ENCODE measurements around the gene SMNDC1.
"Not testable (repeated sequence)": the region's sequence is repeated elsewhere in the genome, so short reads cannot be mapped to it uniquely, and the experiment has no call there.

Gene SMNDC1

GRCh38 chr10:110252151-110252550 is 52.6 kb downstream of the SMNDC1 start:
- H3K9me3 ChIP-seq (ENCODE audit: control insufficient read depth, low read length): no peaks in the 10 kb centered on the region
- H3K4me1 ChIP-seq (ENCODE audit: control insufficient read depth, insufficient read depth, low read length, poor library complexity, severe bottlenecking): no peaks in the 10 kb centered on the region
- H3K27ac ChIP-seq (ENCODE audit: low read depth, low read length, severe bottlenecking): no peak overlapping the region
- 81 to 93% methylated on average over 1 of the region's 1 CpG for WGBS, 2 experiments (ENCODE audit: insufficient coverage in 2 of 2)
- H3K36me3 ChIP-seq (ENCODE audit: control insufficient read depth, insufficient read depth, low read length): peaks cover 3% of the 10 kb centered on the region
- H3K4me3 ChIP-seq (ENCODE audit: extremely low read depth, insufficient read depth, low read length, poor library complexity, severe bottlenecking): no peak overlapping the region

DNA sequence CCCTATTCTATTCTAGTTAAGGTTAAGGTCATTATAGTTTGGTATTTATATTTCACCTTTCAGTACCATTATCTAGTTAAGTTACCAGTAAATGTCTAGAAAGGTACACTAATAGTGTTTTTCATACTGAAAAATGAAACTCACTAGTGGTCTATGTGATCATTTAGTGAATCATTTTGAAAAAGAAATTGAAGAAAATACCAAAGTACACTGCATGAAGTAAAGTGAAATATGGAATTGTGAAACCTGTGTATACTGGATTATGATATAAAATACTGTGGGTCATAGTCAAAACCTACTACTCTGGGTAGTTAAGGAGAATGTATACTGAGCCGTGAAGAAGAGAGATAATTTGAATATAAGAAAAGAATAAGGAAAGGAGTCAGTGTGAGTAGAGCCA is 53.3 kb downstream of the SMNDC1 start:
- WGBS, 2 experiments (ENCODE audit: insufficient coverage in 2 of 2): 92 to 100% methylated on average over 1 of the region's 1 CpG

GRCh38 chr10:110249489-110249888 is 55.2 kb downstream of the SMNDC1 start:
- not testable (repeated sequence) for H3K9me3 ChIP-seq (ENCODE audit: control insufficient read depth, low read length); H3K4me3 ChIP-seq (ENCODE audit: extremely low read depth, insufficient read depth, low read length, poor library complexity, severe bottlenecking); H3K27ac ChIP-seq (ENCODE audit: low read depth, low read length, severe bottlenecking); H3K4me1 ChIP-seq (ENCODE audit: control insufficient read depth, insufficient read depth, low read length, poor library complexity, severe bottlenecking); H3K36me3 ChIP-seq (ENCODE audit: control insufficient read depth, insufficient read depth, low read length)
- WGBS, 2 experiments (ENCODE audit: insufficient coverage in 2 of 2): no CpG with 5 or more reads among the region's 1 CpG

More for the DNA sequence above, 53.3 kb downstream of the SMNDC1 start:
- H3K4me1 ChIP-seq (ENCODE audit: control insufficient read depth, insufficient read depth, low read length, poor library complexity, severe bottlenecking); H3K9me3 ChIP-seq (ENCODE audit: control insufficient read depth, low read length); H3K36me3 ChIP-seq (ENCODE audit: control insufficient read depth, insufficient read depth, low read length); H3K4me3 ChIP-seq (ENCODE audit: extremely low read depth, insufficient read depth, low read length, poor library complexity, severe bottlenecking); H3K27ac ChIP-seq (ENCODE audit: low read depth, low read length, severe bottlenecking): not testable (repeated sequence)

DNA sequence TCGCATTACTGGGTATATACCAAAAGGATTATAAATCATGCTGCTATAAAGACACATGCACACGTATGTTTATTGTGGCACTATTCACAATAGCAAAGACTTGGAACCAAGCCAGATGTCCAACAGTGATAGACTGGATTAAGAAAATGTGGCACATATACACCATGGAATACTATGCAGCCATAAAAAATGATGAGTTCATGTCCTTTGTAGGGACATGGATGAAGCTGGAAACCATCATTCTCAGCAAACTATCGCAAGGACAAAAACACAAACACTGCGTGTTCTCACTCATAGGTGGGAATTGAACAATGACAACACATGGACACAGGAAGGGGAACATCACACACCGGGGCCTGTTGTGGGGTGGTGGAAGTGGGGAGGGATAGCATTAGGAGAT is 56.9 kb downstream of the SMNDC1 start:
- not testable (repeated sequence) for H3K36me3 ChIP-seq (ENCODE audit: control insufficient read depth, insufficient read depth, low read length); H3K4me1 ChIP-seq (ENCODE audit: control insufficient read depth, insufficient read depth, low read length, poor library complexity, severe bottlenecking); H3K27ac ChIP-seq (ENCODE audit: low read depth, low read length, severe bottlenecking); H3K4me3 ChIP-seq (ENCODE audit: extremely low read depth, insufficient read depth, low read length, poor library complexity, severe bottlenecking); H3K9me3 ChIP-seq (ENCODE audit: control insufficient read depth, low read length)
- 80% methylated on average over 1 of the region's 5 CpGs; no CpG with 5 or more reads in 1 of the 2 experiments for WGBS, 2 experiments (ENCODE audit: insufficient coverage in 2 of 2)

DNA sequence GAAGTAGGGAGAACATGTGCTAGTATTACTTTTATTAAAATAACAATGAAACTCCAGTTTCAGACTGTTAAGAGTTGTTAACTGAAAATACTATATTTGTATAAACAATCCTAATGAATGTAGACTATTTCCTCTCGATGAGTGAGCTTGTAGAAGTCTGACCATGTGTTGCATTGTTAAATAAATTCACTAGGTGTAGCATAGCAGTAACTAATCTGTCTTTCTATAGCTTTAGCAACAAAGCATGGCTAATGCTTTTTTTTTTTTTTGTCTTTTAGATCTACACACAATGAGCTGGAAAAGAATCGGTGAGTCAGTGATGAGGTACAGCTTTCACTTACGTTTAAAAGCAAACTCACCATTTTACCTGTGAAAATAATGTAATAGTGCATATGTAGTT is 60.2 kb downstream of the SMNDC1 start:
- Histone ChIP-seq H3K4me1 (ENCODE audit: control insufficient read depth, insufficient read depth, low read length, poor library complexity, severe bottlenecking) (no peaks in the 10 kb centered on the region), H3K9me3 (ENCODE audit: control insufficient read depth, low read length) (no peaks in the 10 kb centered on the region), H3K4me3 (ENCODE audit: extremely low read depth, insufficient read depth, low read length, poor library complexity, severe bottlenecking) (no peak overlapping the region), H3K27ac (ENCODE audit: low read depth, low read length, severe bottlenecking) (no peak overlapping the region), H3K36me3 (ENCODE audit: control insufficient read depth, insufficient read depth, low read length) (peaks cover 7% of the 10 kb centered on the region)
- no CpG with 5 or more reads among the region's 3 CpGs for WGBS, 2 experiments (ENCODE audit: insufficient coverage in 2 of 2)

GRCh38 chr10:110242511-110242910 is 62.2 kb downstream of the SMNDC1 start:
- H3K9me3 ChIP-seq (ENCODE audit: control insufficient read depth, low read length): no peaks in the 10 kb centered on the region
- WGBS, 2 experiments (ENCODE audit: insufficient coverage in 2 of 2): 100% methylated on average over 1 of the region's 1 CpG
- H3K27ac ChIP-seq (ENCODE audit: low read depth, low read length, severe bottlenecking): no peak overlapping the region
- peaks cover 10% of the 10 kb centered on the region for H3K36me3 ChIP-seq (ENCODE audit: control insufficient read depth, insufficient read depth, low read length)
- H3K4me3 ChIP-seq (ENCODE audit: extremely low read depth, insufficient read depth, low read length, poor library complexity, severe bottlenecking): no peak overlapping the region
- H3K4me1 ChIP-seq (ENCODE audit: control insufficient read depth, insufficient read depth, low read length, poor library complexity, severe bottlenecking): no peaks in the 10 kb centered on the region

DNA sequence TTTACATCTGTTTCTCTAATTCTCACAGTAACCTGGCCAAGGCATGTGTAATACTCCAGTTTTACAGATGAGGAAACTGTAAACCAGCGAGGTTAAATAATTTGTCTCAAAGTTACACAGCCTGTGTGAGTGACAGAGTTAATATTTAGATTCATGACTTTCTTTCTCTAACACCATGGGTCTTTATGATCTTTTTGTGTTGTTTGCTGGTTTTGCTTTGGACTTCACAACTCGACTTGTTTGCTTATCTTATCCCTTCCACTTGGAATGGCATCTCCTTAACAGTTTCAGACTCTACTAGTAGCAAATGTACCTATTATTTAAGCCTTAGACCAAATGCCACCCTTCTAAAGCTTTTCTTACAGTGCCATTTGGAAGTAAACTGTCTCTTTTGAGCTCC is 62.9 kb downstream of the SMNDC1 start:
- H3K9me3 ChIP-seq (ENCODE audit: control insufficient read depth, low read length): no peaks in the 10 kb centered on the region
- H3K4me1 ChIP-seq (ENCODE audit: control insufficient read depth, insufficient read depth, low read length, poor library complexity, severe bottlenecking): no peaks in the 10 kb centered on the region
- peaks cover 12% of the 10 kb centered on the region for H3K36me3 ChIP-seq (ENCODE audit: control insufficient read depth, insufficient read depth, low read length)
- H3K4me3 ChIP-seq (ENCODE audit: extremely low read depth, insufficient read depth, low read length, poor library complexity, severe bottlenecking): no peak overlapping the region
- H3K27ac ChIP-seq (ENCODE audit: low read depth, low read length, severe bottlenecking): no peak overlapping the region
- WGBS, 2 experiments (ENCODE audit: insufficient coverage in 2 of 2): no CpG with 5 or more reads among the region's 2 CpGs

GRCh38 chr10:110241407-110241806 is 63.3 kb downstream of the SMNDC1 start:
- Histone ChIP-seq H3K9me3 (ENCODE audit: control insufficient read depth, low read length) (no peaks in the 10 kb centered on the region), H3K27ac (ENCODE audit: low read depth, low read length, severe bottlenecking) (no peak overlapping the region), H3K36me3 (ENCODE audit: control insufficient read depth, insufficient read depth, low read length) (peaks cover 14% of the 10 kb centered on the region), H3K4me3 (ENCODE audit: extremely low read depth, insufficient read depth, low read length, poor library complexity, severe bottlenecking) (no peak overlapping the region), H3K4me1 (ENCODE audit: control insufficient read depth, insufficient read depth, low read length, poor library complexity, severe bottlenecking) (no peaks in the 10 kb centered on the region)
- WGBS, 2 experiments (ENCODE audit: insufficient coverage in 2 of 2): no CpG with 5 or more reads among the region's 3 CpGs

Measured in mesodermal cell (in vitro differentiated cells).